Measurements from ENCODE around the gene PLPPR1.

GRCh38 chr9:101225271-101225670 is 196.7 kb downstream of the PLPPR1 start:
- TF ChIP-seq CTCF (IDR thresholded peaks at IDR 0.05; ENCODE audit: low read length) (no peak), EZH2phosphoT487 (IDR thresholded peaks at IDR 0.05; ENCODE audit: low read length) (no peak), EZH2 (optimal IDR thresholded peaks at IDR 0.05; ENCODE audit: low read depth, low read length) (no peak)
